HCT116 (cell line): ENCODE results near the gene SLC2A1.

ENCODE experiments used
- CTCF ChIP-seq, 3 experiments: fragments of 200-600 bp in 1 of 3; sonication (generic) in 1 of 3; IDR thresholded peaks in 2 of 3; conservative IDR thresholded peaks in 1 of 3; 2 replicates each; pipeline ENCODE4 v1.5.1; 2012 to 2017; ENCODE audit warnings: low read depth in 2 of 3, low read length in 2 of 3, antibody characterized with exemption in 1 of 3, borderline replicate concordance in 1 of 3, control low read depth in 1 of 3, mild to moderate bottlenecking in 1 of 3, mixed read lengths in 1 of 3, mixed run types in 1 of 3, moderate library complexity in 1 of 3; ENCODE audit not compliant: insufficient read depth in 1 of 3
- EZH2 ChIP-seq: fragments of 200-600 bp; sonication (generic); IDR thresholded peaks from 2 replicates; pipeline ENCODE4 v1.6.1; 2017; ENCODE audit warnings: antibody characterized with exemption, mixed run types
- EZH2phosphoT487 ChIP-seq: fragments of 200-600 bp; IDR thresholded peaks from 2 replicates; pipeline ENCODE4 v1.6.1; 2018; ENCODE audit warnings: antibody characterized with exemption, borderline replicate concordance
- FOSL1 ChIP-seq: IDR thresholded peaks from 2 replicates; pipeline ENCODE4 v1.6.1; 2012; ENCODE audit warnings: low read depth
- JUND ChIP-seq: IDR thresholded peaks from 2 replicates; pipeline ENCODE4 v1.6.1; 2012
- MAX ChIP-seq: IDR thresholded peaks from 2 replicates; pipeline ENCODE4 v1.6.1; 2012
- POLR2A ChIP-seq: IDR thresholded peaks from 2 replicates; pipeline ENCODE4 v1.7.0; 2011; ENCODE audit warnings: borderline replicate concordance; ENCODE audit not compliant: insufficient read depth, insufficient read length; ENCODE audit errors: extremely low read depth
- POLR2AphosphoS5 ChIP-seq: IDR thresholded peaks from 2 replicates; pipeline ENCODE4 v1.6.1; 2011; ENCODE audit warnings: mild to moderate bottlenecking, low read depth, low read length, moderate library complexity
- REST ChIP-seq: IDR thresholded peaks from 2 replicates; pipeline ENCODE4 v1.6.1; 2012; ENCODE audit warnings: low read depth
- SP1 ChIP-seq: IDR thresholded peaks from 2 replicates; pipeline ENCODE4 v1.6.1; 2012; ENCODE audit warnings: low read depth
- YY1 ChIP-seq: IDR thresholded peaks from 2 replicates; pipeline ENCODE4 v1.6.1; 2011; ENCODE audit warnings: low read length, low read depth, moderate library complexity, mild to moderate bottlenecking; ENCODE audit not compliant: insufficient replicate concordance; ENCODE audit errors: extremely low read depth

- TF ChIP-seq MAX (no peak), CTCF (IDR thresholded peaks at IDR 0.05 in 2 of 3, conservative IDR thresholded peaks at IDR 0.05 in 1 of 3; ENCODE audit: borderline replicate concordance in 1 of 3, insufficient read depth in 1 of 3, low read depth in 2 of 3, low read length in 2 of 3) (no peak), EZH2phosphoT487 (no peak), EZH2 (no peak), REST (no peak), POLR2A (no peak), FOSL1 (no peak), YY1 (no peak), POLR2AphosphoS5 (no peak), JUND (no peak), SP1 (no peak)
These were observed 11.5 kb upstream of the SLC2A1 start for GRCh38 chr1:42970143-42970542.
